Sigmoid colon (tissue), 7 donors: ENCODE measurements around the gene PLS1. TPM values are rescaled to one million over a fixed set of nuclear protein-coding genes. Genes with fewer than 3 reads are reported as not detected.

Experiments
- DNase-seq: peaks from one replicate; pipeline ENCODE4 v3.0.0-alpha.2; 2019
- H3K27ac ChIP-seq, 4 donors: fragments of 200-600 bp; sonication (generic); one replicate each; pipeline ENCODE4 v1.5.1; 2016 to 2019; ENCODE audit warnings: mild to moderate bottlenecking in 1 of 4
- H3K27me3 ChIP-seq, 3 donors: fragments of 200-600 bp; sonication (generic); one replicate each; pipeline ENCODE4 v1.5.1; 2019; ENCODE audit warnings: mild to moderate bottlenecking in 1 of 3
- H3K36me3 ChIP-seq, 4 donors: fragments of 200-600 bp; sonication (generic); one replicate each; pipeline ENCODE4 v1.5.1; 2016 to 2019
- H3K4me1 ChIP-seq, 4 donors: fragments of 200-600 bp; sonication (generic); one replicate each; pipeline ENCODE4 v1.5.1; 2017 to 2019
- H3K4me3 ChIP-seq, 4 donors: fragments of 200-600 bp; sonication (generic); one replicate each; pipeline ENCODE4 v1.5.1; 2017 to 2019; ENCODE audit warnings: mild to moderate bottlenecking in 2 of 4, moderate library complexity in 1 of 4
- H3K9me3 ChIP-seq, 4 donors: fragments of 200-600 bp in 3 of 4; sonication (generic) in 3 of 4; one replicate each; pipeline versions ENCODE4 v1.5.1 to v1.6.1; 2013 to 2019
- EP300 ChIP-seq, 4 donors: sonication (generic); formaldehyde crosslinking; IDR thresholded peaks; one replicate each; pipeline ENCODE4 v1.6.1; 2017; ENCODE audit warnings: antibody characterized with exemption in 4 of 4
- POLR2A ChIP-seq, 2 donors: fragments of 450-650 bp; IDR thresholded peaks; one replicate each; pipeline ENCODE4 v1.6.1; 2016; ENCODE audit warnings: antibody characterized with exemption in 2 of 2, mild to moderate bottlenecking in 2 of 2, moderate library complexity in 2 of 2
- POLR2AphosphoS5 ChIP-seq, 4 donors: sonication (generic); formaldehyde crosslinking; IDR thresholded peaks; one replicate each; pipeline ENCODE4 v1.6.1; 2017; ENCODE audit warnings: antibody characterized with exemption in 4 of 4
- WGBS, 2 donors: extraction: QIAGEN DNeasy Blood & Tissue Kit; methylation state at CpG; one replicate each; pipeline ENCODE4 v1.1.7; 2013; 5-methylcytosine and 5-hydroxymethylcytosine counted together
- intact Hi-C: fragments of 100-400 bp; cut with DNase I; formaldehyde crosslinking; loops from one replicate; pipeline ENCODE4 v1.15.1; 2023
- polyA plus RNA-seq, 3 donors: library from polyadenylated mRNA; stranded (reverse); fragments of 200-250 nt; gene quantifications; one replicate each; pipeline ENCODE4 v1.2.3, GENCODE V29; 2013
- total RNA-seq, 4 donors: library from RNA; depleted of rRNA; stranded (reverse); fragments of >200 nt; gene quantifications; one replicate each; pipeline ENCODE4 v1.1.0, GENCODE V29; 2016
- TF ChIP-seq, protein P1 (sequence below), 4 experiments: fragments of 450-650 bp in 3 of 4; fragments of 200-600 bp in 1 of 4; IDR thresholded peaks; one replicate each; pipeline ENCODE4 v1.5.1; 2016 to 2019; ENCODE audit warnings: antibody characterized with exemption in 4 of 4, mild to moderate bottlenecking in 3 of 4, moderate library complexity in 2 of 4
- donor health status: healthy with polysubstance abuse.
- donor health status: Bipolar disorder and iron deficiency.
- donor health status: healthy.

PLS1 gene
- total and polyA plus RNA-seq, 7 donors, result 0.55 to 366 (median 1.8) TPM

DNA sequence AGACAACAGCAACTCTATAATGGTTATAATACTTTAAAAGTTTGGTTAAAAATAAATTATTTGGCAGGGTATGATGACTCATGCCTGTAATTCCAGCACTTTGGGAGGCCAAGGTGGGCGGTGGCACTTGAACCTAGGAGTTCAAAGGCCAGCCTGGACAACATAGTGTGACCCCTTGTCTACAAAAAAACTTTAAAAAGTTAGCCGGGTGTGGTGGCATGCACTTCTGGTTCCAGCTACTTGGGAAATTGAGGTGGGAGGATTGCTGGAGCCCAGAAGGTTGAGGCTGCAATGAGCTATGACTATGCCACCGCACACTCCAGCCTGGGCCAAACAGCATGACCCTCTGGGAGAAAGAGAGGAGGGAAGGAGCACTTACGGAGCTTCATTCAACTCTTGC lies 119.9 kb downstream of the PLS1 start:
- WGBS, 2 donors, result 83 to 93% methylated on average over 4 of the region's 4 CpGs
- H3K4me3 ChIP-seq, result no peak overlapping the region
- no peak for DNase-seq
- H3K27me3 ChIP-seq, result no peaks in the 10 kb centered on the region
- no peaks in the 10 kb centered on the region for H3K4me1 ChIP-seq
- TF ChIP-seq POLR2AphosphoS5 (IDR thresholded peaks at IDR 0.05) (no peak), POLR2A (IDR thresholded peaks at IDR 0.05) (no peak), EP300 (IDR thresholded peaks at IDR 0.05) (no peak)
- TF ChIP-seq, protein P1, sequence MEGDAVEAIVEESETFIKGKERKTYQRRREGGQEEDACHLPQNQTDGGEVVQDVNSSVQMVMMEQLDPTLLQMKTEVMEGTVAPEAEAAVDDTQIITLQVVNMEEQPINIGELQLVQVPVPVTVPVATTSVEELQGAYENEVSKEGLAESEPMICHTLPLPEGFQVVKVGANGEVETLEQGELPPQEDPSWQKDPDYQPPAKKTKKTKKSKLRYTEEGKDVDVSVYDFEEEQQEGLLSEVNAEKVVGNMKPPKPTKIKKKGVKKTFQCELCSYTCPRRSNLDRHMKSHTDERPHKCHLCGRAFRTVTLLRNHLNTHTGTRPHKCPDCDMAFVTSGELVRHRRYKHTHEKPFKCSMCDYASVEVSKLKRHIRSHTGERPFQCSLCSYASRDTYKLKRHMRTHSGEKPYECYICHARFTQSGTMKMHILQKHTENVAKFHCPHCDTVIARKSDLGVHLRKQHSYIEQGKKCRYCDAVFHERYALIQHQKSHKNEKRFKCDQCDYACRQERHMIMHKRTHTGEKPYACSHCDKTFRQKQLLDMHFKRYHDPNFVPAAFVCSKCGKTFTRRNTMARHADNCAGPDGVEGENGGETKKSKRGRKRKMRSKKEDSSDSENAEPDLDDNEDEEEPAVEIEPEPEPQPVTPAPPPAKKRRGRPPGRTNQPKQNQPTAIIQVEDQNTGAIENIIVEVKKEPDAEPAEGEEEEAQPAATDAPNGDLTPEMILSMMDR (IDR thresholded peaks at IDR 0.05), result no peak
- intact Hi-C loops, result no loop called here
- no peak overlapping the region for H3K27ac ChIP-seq
- no peaks in the 10 kb centered on the region for H3K9me3 ChIP-seq
- no peaks in the 10 kb centered on the region for H3K36me3 ChIP-seq

DNA sequence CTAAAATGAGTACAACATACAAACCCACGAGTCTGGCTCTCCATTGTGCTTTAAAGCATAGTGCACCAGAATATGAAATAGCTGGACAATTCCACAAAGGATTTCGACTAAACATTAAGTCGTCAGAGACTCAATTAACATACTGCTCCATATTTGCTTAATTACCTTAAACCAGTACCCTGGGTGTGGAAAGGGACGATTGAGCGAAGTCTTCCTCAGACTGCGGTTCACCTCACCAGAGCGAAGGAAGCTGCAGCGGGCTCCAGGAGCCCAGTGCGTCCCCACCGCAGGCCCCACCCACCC lies 127.4 kb downstream of the PLS1 start:
- no peak for TF ChIP-seq EP300 (IDR thresholded peaks at IDR 0.05)
- TF ChIP-seq POLR2A (IDR thresholded peaks at IDR 0.05), result no peak
- TF ChIP-seq, protein P1 (IDR thresholded peaks at IDR 0.05), result no peak
- no peak for TF ChIP-seq POLR2AphosphoS5 (IDR thresholded peaks at IDR 0.05)
- WGBS, 2 donors, result 1% methylated on average over 10 of the region's 10 CpGs
- intact Hi-C loops, result loop anchor here (5.0 kb wide), 3 partner anchors 126 to 279 kb away; partner anchors contain the start of genes PLS1, U2SURP and XRN1
- H3K27me3 ChIP-seq, result no peaks in the 10 kb centered on the region
- DNase-seq, result no peak
- H3K9me3 ChIP-seq, result no peaks in the 10 kb centered on the region
- no peaks in the 10 kb centered on the region for H3K36me3 ChIP-seq
- peak overlapping the region; percentile 91 to 95 (median 92) for H3K27ac ChIP-seq
- H3K4me3 ChIP-seq, result peak overlapping the region; percentile 81 to 99 (median 84)
- H3K4me1 ChIP-seq, result peaks cover 0 to 18% (median 5%) of the 10 kb centered on the region in 4 donors

DNA sequence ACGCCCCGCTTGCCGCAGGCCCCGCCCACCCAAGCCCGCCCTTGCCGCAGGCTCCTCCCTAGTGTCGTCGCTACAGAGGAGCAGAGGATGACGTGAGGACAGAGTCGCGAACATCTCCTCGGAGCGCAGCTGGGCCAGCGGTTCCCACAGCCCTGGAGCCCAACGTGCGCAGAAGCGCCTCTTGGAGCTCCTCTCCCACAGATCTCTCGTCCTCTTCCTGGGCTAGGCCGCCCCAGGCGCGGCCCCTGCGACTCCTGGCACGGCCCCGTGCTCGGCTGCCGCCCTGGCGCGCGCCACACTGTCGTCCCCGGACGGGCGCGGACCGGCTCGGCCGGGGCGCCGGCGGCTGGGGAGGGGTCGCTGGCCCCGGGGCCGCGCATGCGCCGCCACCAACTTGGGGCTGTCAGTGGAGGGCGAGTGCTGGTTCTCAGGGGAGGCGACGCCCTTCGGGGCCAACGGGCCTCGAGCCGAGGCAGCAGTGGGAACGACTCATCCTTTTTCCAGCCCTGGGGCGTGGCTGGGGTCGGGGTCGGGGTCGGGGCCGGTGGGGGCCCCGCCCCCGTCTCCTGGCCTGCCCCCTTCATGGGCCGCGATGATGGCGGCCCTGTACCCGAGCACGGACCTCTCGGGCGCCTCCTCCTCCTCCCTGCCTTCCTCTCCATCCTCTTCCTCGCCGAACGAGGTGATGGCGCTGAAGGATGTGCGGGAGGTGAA lies 127.9 kb downstream of the PLS1 start, which contains the start of gene TRPC1:
TSS of gene TRPC1 (plus strand) at position 67 of the 714 bp plus-strand sequence. CDS start at position 593, 526 bp downstream.
- 1% methylated on average over 73 of the region's 73 CpGs for WGBS, 2 donors
- peak in 1 of 2 donors; percentile 47 for TF ChIP-seq POLR2A (IDR thresholded peaks at IDR 0.05)
- no peak for TF ChIP-seq EP300 (IDR thresholded peaks at IDR 0.05)
- TF ChIP-seq, protein P1 (IDR thresholded peaks at IDR 0.05), result no peak
- TF ChIP-seq POLR2AphosphoS5 (IDR thresholded peaks at IDR 0.05), result peak; percentile 93 to 95 (median 95)
- peak; percentile 88 for DNase-seq
- Histone ChIP-seq H3K27ac (peak within 1 kb of the TSS; percentile 91 to 95 (median 92)), H3K36me3 (no peaks in the 10 kb centered on the region), H3K9me3 (no peaks in the 10 kb centered on the region), H3K4me3 (peak within 1 kb of the TSS; percentile 81 to 99 (median 84)), H3K4me1 (peaks cover 0 to 18% (median 5%) of the 10 kb centered on the region in 4 donors), H3K27me3 (no peaks in the 10 kb centered on the region)
- intact Hi-C loops, result loop anchor here (2.0 to 5.0 kb wide), 4 partner anchors 127 to 278 kb away; partner anchors contain the start of genes ATR, PLS1, U2SURP and XRN1

DNA sequence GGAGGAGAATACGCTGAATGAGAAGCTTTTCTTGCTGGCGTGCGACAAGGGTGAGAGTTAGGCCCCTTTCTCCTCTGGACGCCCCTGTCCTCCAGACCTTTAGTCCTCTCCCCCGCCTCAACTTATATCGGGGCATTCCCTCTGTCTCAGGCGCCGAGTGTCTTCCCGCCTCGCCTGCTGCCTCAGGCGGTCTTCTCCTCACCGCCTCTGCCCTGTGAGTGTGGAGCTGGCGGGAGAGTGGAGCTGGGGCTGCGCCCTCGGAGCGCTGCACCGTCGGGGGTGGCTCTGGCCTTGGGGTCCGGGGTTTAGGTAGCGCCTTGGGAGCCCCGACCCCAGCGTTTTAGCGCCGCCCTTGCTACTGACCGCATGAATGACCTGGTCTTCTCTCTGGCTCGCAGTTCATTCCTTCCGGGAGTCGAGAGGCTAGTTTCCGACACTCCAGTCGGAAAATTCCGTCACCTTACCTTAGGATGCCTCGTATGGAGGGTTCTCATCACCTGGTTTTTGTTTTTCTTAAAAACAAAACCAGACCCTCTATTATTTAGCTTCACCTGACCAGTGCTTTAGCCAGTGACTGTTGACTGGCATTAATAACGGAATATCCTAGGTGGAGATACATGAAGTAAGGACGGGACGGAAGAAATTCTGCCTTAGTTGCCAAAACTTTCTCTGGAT lies 128.6 kb downstream of the PLS1 start:
- peak; percentile 71 for DNase-seq
- 4 to 9% methylated on average over 35 of the region's 35 CpGs for WGBS, 2 donors

GRCh38 chr3:142725357-142725739 lies 129.2 kb downstream of the PLS1 start:
- no peak for DNase-seq
- Histone ChIP-seq H3K9me3 (no peaks in the 10 kb centered on the region), H3K4me3 (peak overlapping the region; percentile 81 to 99 (median 84)), H3K27me3 (no peaks in the 10 kb centered on the region), H3K27ac (peak overlapping the region in 3 of 4 donors; percentile 91 to 94 (median 91)), H3K4me1 (peaks cover 0 to 18% (median 5%) of the 10 kb centered on the region in 4 donors), H3K36me3 (no peaks in the 10 kb centered on the region)
- TF ChIP-seq POLR2A (IDR thresholded peaks at IDR 0.05), result no peak
- TF ChIP-seq EP300 (IDR thresholded peaks at IDR 0.05), result no peak
- no peak for TF ChIP-seq POLR2AphosphoS5 (IDR thresholded peaks at IDR 0.05)
- TF ChIP-seq, protein P1 (IDR thresholded peaks at IDR 0.05), result no peak
- WGBS, 2 donors, result 40 to 68% methylated on average over 5 of the region's 5 CpGs
- intact Hi-C loops, result loop anchor here (2.0 kb wide), 1 partner anchor 147 kb away; the partner anchor contains the start of gene ATR

More for the DNA sequence above, 128.6 kb downstream of the PLS1 start:
- Histone ChIP-seq H3K9me3 (no peaks in the 10 kb centered on the region), H3K27ac (peak overlapping the region; percentile 91 to 95 (median 92)), H3K27me3 (no peaks in the 10 kb centered on the region), H3K36me3 (no peaks in the 10 kb centered on the region), H3K4me1 (peaks cover 0 to 18% (median 5%) of the 10 kb centered on the region in 4 donors), H3K4me3 (peak overlapping the region; percentile 81 to 99 (median 84))
- intact Hi-C loops, result loop anchor here (2.0 to 5.0 kb wide), 4 partner anchors 128 to 278 kb away; partner anchors contain the start of genes ATR, PLS1, U2SURP and XRN1
- TF ChIP-seq POLR2AphosphoS5 (IDR thresholded peaks at IDR 0.05), result peak in 2 of 4 donors; percentile 2 to 21
- TF ChIP-seq EP300 (IDR thresholded peaks at IDR 0.05), result no peak
- TF ChIP-seq POLR2A (IDR thresholded peaks at IDR 0.05), result no peak
